SH-SY5Y (cell line): Measurements from ENCODE around the gene MCRIP2.

ENCODE experiments used
- GATA2 ChIP-seq: IDR thresholded peaks from 2 replicates; pipeline ENCODE4 v1.6.1; 2011; ENCODE audit warnings: mild to moderate bottlenecking, low read depth, low read length
- GATA3 ChIP-seq: IDR thresholded peaks from 2 replicates; pipeline ENCODE4 v1.6.1; 2011; ENCODE audit warnings: low read depth, mild to moderate bottlenecking, low read length, moderate library complexity

DNA sequence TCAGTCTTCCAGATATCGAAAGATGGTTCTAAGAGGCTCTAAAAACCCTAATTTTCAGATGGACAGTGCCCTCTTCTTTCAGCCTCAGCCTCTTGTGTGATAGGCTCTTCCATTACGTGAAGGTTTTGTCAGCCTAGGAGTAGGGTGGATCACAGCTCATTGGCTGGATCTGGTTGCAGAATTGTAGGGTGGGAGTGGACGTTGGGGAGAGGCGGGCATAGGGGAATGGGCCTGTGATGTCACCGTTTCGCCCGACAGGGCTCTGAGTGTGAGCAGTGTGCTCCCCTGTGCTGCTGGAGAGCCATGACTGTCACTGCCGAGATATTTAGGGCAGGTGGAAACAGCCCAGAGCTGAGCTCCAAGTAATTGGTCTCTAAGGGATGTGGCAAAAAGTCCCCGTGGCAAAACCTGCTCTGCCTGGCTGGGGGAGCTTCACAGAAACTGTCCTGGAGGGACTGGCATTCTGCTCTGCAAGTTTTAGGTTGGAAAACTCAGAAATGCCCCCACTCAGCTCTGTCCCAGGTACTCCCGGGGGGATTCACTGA lies 17.0 kb upstream of the MCRIP2 start:
- TF ChIP-seq GATA3 (no peak), GATA2 (no peak)
